Psoas muscle (tissue), 8 donors: ENCODE data around the gene GALR3. TPM values are rescaled to one million over a fixed set of nuclear protein-coding genes. Genes with fewer than 3 reads are reported as not detected.
A peak's percentile ranks its signal among the peaks of the same experiment; 100 is the strongest.

Experiments
- ATAC-seq, 4 donors: fragments of 200-7000 bp; cut with Tn5 transposase; one replicate each; pipeline ENCODE4 v1.9.1; 2020; ENCODE audit warnings: moderate library complexity in 3 of 4, mild to moderate bottlenecking in 2 of 4
- DNase-seq, 2 donors: peaks; one replicate each; pipeline ENCODE4 v3.0.0-alpha.2; 2020
- H3K27ac ChIP-seq: fragments of 200-600 bp; one replicate; pipeline ENCODE4 v1.8.0; 2022
- H3K27me3 ChIP-seq, 3 donors: fragments of 200-600 bp in 1 of 3; one replicate each; pipeline versions ENCODE4 v1.6.1 to v1.8.0; 2013 to 2022; ENCODE audit warnings: low read length in 2 of 3, mild to moderate bottlenecking in 2 of 3, moderate library complexity in 1 of 3; ENCODE audit not compliant: insufficient read depth in 3 of 3
- H3K36me3 ChIP-seq, 2 donors: fragments of 200-600 bp in 1 of 2; one replicate each; pipeline versions ENCODE4 v1.6.1 to v1.8.0; 2013 to 2022; ENCODE audit warnings: low read depth in 1 of 2, mild to moderate bottlenecking in 1 of 2, moderate library complexity in 1 of 2; ENCODE audit not compliant: insufficient read depth in 1 of 2
- H3K4me1 ChIP-seq: fragments of 200-600 bp; one replicate; pipeline ENCODE4 v1.8.0; 2022
- H3K4me3 ChIP-seq: fragments of 200-600 bp; one replicate; pipeline ENCODE4 v1.8.0; 2022; ENCODE audit warnings: mild to moderate bottlenecking
- H3K9me3 ChIP-seq: fragments of 200-600 bp; one replicate; pipeline ENCODE4 v1.8.0; 2022
- WGBS, 3 donors: extraction: QIAGEN DNeasy Blood & Tissue Kit; methylation state at CpG; one replicate each; pipeline versions ENCODE4 v1.1.6 to v1.1.7; 2013; 5-methylcytosine and 5-hydroxymethylcytosine counted together
- intact Hi-C, 2 donors: fragments of 100-400 bp; cut with DNase I; formaldehyde crosslinking; loops; one replicate each; pipeline versions ENCODE4 v1.11.0 to v1.14.2; 2022
- polyA plus RNA-seq, 3 donors: library from polyadenylated mRNA; stranded (reverse); fragments of 200-250 nt; gene quantifications; one replicate each; pipeline ENCODE4 v1.2.3, GENCODE V29; 2013
- total RNA-seq, 4 donors: library from RNA; stranded (reverse); fragmentation: NEBNext Ultra II Directional in 2 of 4; extraction: Animal tissue kit (Norgen Biotek cat#: 25700) in 2 of 4; gene quantifications; one replicate each; pipeline versions ENCODE4 v1.2.1 to v1.2.4, GENCODE V29; 2021 to 2023
- TF ChIP-seq, protein P1 (sequence below): fragments of 200-600 bp; IDR thresholded peaks from one replicate; pipeline ENCODE4 v1.8.0; 2022; ENCODE audit warnings: antibody characterized with exemption
- donor health status: healthy with polysubstance abuse.
- donor health status: DM: no; HTN: no; CAD: no; lungs with moderate emphysema.
- donor health status: Bipolar disorder and iron deficiency.
- donor health status: healthy.
- donor health status: DM: yes; HTN: yes; CAD: no.
- donor health status: DM: no; HTN: no; CAD: no.
- donor health status: DM: no; HTN: no; CAD: no.
- donor health status: DM: yes; HTN: yes; CAD: no.

The GALR3 gene
- total and polyA plus RNA-seq, 7 donors: 0.04 to 0.32 TPM; not detected in 5

GRCh38 chr22:37850801-37851200 lies 27.6 kb downstream of the GALR3 start:
- Histone ChIP-seq H3K27me3 (no peaks in the 10 kb centered on the region), H3K27ac (no peak overlapping the region), H3K9me3 (no peaks in the 10 kb centered on the region), H3K4me1 (peaks cover 26% of the 10 kb centered on the region), H3K36me3 (peaks cover 14 to 56% of the 10 kb centered on the region in 2 donors), H3K4me3 (no peak overlapping the region)
- intact Hi-C loops: no loop called here
- TF ChIP-seq, protein P1, sequence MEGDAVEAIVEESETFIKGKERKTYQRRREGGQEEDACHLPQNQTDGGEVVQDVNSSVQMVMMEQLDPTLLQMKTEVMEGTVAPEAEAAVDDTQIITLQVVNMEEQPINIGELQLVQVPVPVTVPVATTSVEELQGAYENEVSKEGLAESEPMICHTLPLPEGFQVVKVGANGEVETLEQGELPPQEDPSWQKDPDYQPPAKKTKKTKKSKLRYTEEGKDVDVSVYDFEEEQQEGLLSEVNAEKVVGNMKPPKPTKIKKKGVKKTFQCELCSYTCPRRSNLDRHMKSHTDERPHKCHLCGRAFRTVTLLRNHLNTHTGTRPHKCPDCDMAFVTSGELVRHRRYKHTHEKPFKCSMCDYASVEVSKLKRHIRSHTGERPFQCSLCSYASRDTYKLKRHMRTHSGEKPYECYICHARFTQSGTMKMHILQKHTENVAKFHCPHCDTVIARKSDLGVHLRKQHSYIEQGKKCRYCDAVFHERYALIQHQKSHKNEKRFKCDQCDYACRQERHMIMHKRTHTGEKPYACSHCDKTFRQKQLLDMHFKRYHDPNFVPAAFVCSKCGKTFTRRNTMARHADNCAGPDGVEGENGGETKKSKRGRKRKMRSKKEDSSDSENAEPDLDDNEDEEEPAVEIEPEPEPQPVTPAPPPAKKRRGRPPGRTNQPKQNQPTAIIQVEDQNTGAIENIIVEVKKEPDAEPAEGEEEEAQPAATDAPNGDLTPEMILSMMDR: no peak
- 83 to 86% (median 84%) methylated on average over 4 of the region's 4 CpGs for WGBS, 3 donors
- DNase-seq (no peak), ATAC-seq (no peak)

GRCh38 chr22:37852418-37852817 lies 29.2 kb downstream of the GALR3 start:
- no peak for ATAC-seq

GRCh38 chr22:37854946-37855345 lies 31.8 kb downstream of the GALR3 start:
- peak overlapping the region; percentile 55 for H3K27ac ChIP-seq
- H3K36me3 ChIP-seq: peaks cover 16 to 95% of the 10 kb centered on the region in 2 donors
- no peak for DNase-seq
- H3K27me3 ChIP-seq: no peaks in the 10 kb centered on the region
- no peak overlapping the region for H3K4me3 ChIP-seq
- ATAC-seq: no peak
- TF ChIP-seq, protein P1: no peak
- 24 to 37% (median 31%) methylated on average over 2 of the region's 2 CpGs for WGBS, 3 donors
- no peaks in the 10 kb centered on the region for H3K9me3 ChIP-seq
- peaks cover 24% of the 10 kb centered on the region for H3K4me1 ChIP-seq
- intact Hi-C loops: no loop called here

More at GRCh38 chr22:37852418-37852817, 29.2 kb downstream of the GALR3 start:
- no peak for DNase-seq
- H3K27ac ChIP-seq: no peak overlapping the region
- H3K27me3 ChIP-seq: no peaks in the 10 kb centered on the region
- H3K36me3 ChIP-seq: peaks cover 14 to 72% of the 10 kb centered on the region in 2 donors
- H3K4me3 ChIP-seq: no peak overlapping the region
- TF ChIP-seq, protein P1: no peak
- no peaks in the 10 kb centered on the region for H3K9me3 ChIP-seq
- H3K4me1 ChIP-seq: peaks cover 26% of the 10 kb centered on the region
- intact Hi-C loops: no loop called here
- WGBS, 3 donors: 88 to 94% (median 89%) methylated on average over 5 of the region's 5 CpGs

DNA sequence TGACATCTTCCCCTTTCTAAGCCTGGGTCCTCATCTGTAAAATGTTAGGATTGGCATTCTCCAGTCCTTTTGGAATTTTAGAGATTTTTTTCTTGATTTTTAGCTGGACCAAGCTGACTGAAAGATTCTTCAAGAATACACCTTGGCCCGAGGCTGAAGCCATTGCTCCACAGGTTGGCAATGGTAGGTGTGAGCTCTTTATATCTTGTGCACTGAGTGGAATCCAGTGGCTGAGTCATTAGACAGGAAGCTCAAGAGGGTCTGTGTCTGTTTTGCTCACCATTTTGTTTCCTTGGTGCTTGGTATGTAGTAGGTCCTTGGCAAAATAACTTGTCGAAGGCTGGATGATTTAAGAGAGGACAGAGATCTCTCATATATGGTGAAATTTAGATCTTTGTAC lies 32.3 kb downstream of the GALR3 start:
- ATAC-seq: peak in 1 of 4 donors; percentile 29

More for the DNA sequence above, 32.3 kb downstream of the GALR3 start:
- Histone ChIP-seq H3K4me1 (peaks cover 24% of the 10 kb centered on the region), H3K4me3 (no peak overlapping the region), H3K36me3 (peaks cover 16 to 96% of the 10 kb centered on the region in 2 donors), H3K27me3 (no peaks in the 10 kb centered on the region), H3K9me3 (no peaks in the 10 kb centered on the region), H3K27ac (peak overlapping the region; percentile 55)
- TF ChIP-seq, protein P1: no peak
- 72 to 80% (median 76%) methylated on average over 2 of the region's 2 CpGs for WGBS, 3 donors
- intact Hi-C loops: no loop called here
- no peak for DNase-seq
